Kidney (tissue), 2 donors: ENCODE data around the gene LONP1. TPM values are rescaled to one million over a fixed set of nuclear protein-coding genes. Genes with fewer than 3 reads are reported as not detected.

Experiments used
- polyA plus RNA-seq: library from polyadenylated mRNA; stranded (reverse); fragments of 350-450 nt; fragmentation: Illumina TruSeq; extraction: RNeasy Lipid Tissue Mini Kit (QIAGEN cat#74804); gene quantifications from one replicate; pipeline ENCODE4 v1.2.3, GENCODE V29; 2014; ENCODE audit warnings: low read depth, low replicate concordance; ENCODE audit not compliant: insufficient read depth
- total RNA-seq: library from RNA; stranded (reverse); fragmentation: NEBNext Ultra II Directional; extraction: Animal tissue kit (Norgen Biotek cat#: 25700); gene quantifications from one replicate; pipeline ENCODE4 v1.2.1, GENCODE V29; 2021
- donor health status: DM: yes; HTN: yes; CAD: no.

Gene LONP1
- total and polyA plus RNA-seq, 2 donors from 2014 or later: 67.1 to 71.5 TPM

Other genes with a start within 250 kb of the LONP1 start
- gene TINCR, start 152.2 kb downstream of the LONP1 start, total RNA-seq: 0.94 TPM
- 2.2 TPM for gene TINCR, start 152.2 kb downstream of the LONP1 start, polyA plus RNA-seq
- gene SAFB2, start 97.4 kb downstream of the LONP1 start, total RNA-seq: 113 TPM
- gene SAFB2, start 97.4 kb downstream of the LONP1 start, polyA plus RNA-seq: 67.1 TPM
- gene SAFB, start 97.1 kb downstream of the LONP1 start, total RNA-seq: 88.6 TPM
- gene SAFB, start 97.1 kb downstream of the LONP1 start, polyA plus RNA-seq: 35.0 TPM
- gene MICOS13, start 39.6 kb downstream of the LONP1 start, total RNA-seq: 74.6 TPM
- gene MICOS13, start 39.6 kb downstream of the LONP1 start, polyA plus RNA-seq: 244 TPM
- 7.8 TPM for gene HSD11B1L, start 39.1 kb downstream of the LONP1 start, total RNA-seq
- 29.9 TPM for gene HSD11B1L, start 39.1 kb downstream of the LONP1 start, polyA plus RNA-seq
- gene RPL36, start 29.9 kb downstream of the LONP1 start, total RNA-seq: 564 TPM
- 1,593 TPM for gene RPL36, start 29.9 kb downstream of the LONP1 start, polyA plus RNA-seq
- not detected for gene CATSPERD, start 491 bp upstream of the LONP1 start, total RNA-seq
- not detected for gene CATSPERD, start 491 bp upstream of the LONP1 start, polyA plus RNA-seq
- gene PRR22, start 64.6 kb upstream of the LONP1 start, total RNA-seq: 4.2 TPM
- 4.1 TPM for gene PRR22, start 64.6 kb upstream of the LONP1 start, polyA plus RNA-seq
- gene DUS3L, start 71.0 kb upstream of the LONP1 start, total RNA-seq: 37.6 TPM
- gene DUS3L, start 71.0 kb upstream of the LONP1 start, polyA plus RNA-seq: 18.1 TPM
- gene NRTN, start 84.9 kb upstream of the LONP1 start, total RNA-seq: 3.5 TPM
- 5.8 TPM for gene NRTN, start 84.9 kb upstream of the LONP1 start, polyA plus RNA-seq
- gene FUT6, start 119.6 kb upstream of the LONP1 start, total RNA-seq: 13.0 TPM
- 58.4 TPM for gene FUT6, start 119.6 kb upstream of the LONP1 start, polyA plus RNA-seq
- 3.0 TPM for gene FUT3, start 131.3 kb upstream of the LONP1 start, total RNA-seq
- gene FUT3, start 131.3 kb upstream of the LONP1 start, polyA plus RNA-seq: 6.5 TPM
- 0.22 TPM for gene FUT5, start 150.4 kb upstream of the LONP1 start, total RNA-seq
- gene FUT5, start 150.4 kb upstream of the LONP1 start, polyA plus RNA-seq: not detected
- 200 TPM for gene NDUFA11, start 183.6 kb upstream of the LONP1 start, total RNA-seq
- 763 TPM for gene NDUFA11, start 183.6 kb upstream of the LONP1 start, polyA plus RNA-seq
- gene VMAC, start 184.7 kb upstream of the LONP1 start, total RNA-seq: 8.7 TPM
- 2.3 TPM for gene VMAC, start 184.7 kb upstream of the LONP1 start, polyA plus RNA-seq
- gene CAPS, start 194.1 kb upstream of the LONP1 start, total RNA-seq: 82.1 TPM
- gene CAPS, start 194.1 kb upstream of the LONP1 start, polyA plus RNA-seq: 53.0 TPM